Epithelial cell of proximal tubule (primary cell): ENCODE results near the gene TSPYL4. TPM values are rescaled to one million over a fixed set of nuclear protein-coding genes. Genes with fewer than 3 reads are reported as not detected.
"Not testable (repeated sequence)": the region's sequence is repeated elsewhere in the genome, so short reads cannot be mapped to it uniquely, and the experiment has no call there.

Experiments used
- DNase-seq: peaks from one replicate; pipeline ENCODE4 v3.0.0-alpha.2; 2011; ENCODE audit warnings: low read depth
- H3K4me3 ChIP-seq: 2 replicates; pipeline ENCODE4 v1.5.1; 2011; ENCODE audit warnings: low read depth, mild to moderate bottlenecking, low read length
- total RNA-seq: library from RNA; depleted of rRNA; stranded (reverse); fragments of >200 nt; gene quantifications from 2 replicates; pipeline ENCODE4 v1.2.3, GENCODE V29; 2015
- TF ChIP-seq, protein P1 (sequence below): conservative IDR thresholded peaks from 2 replicates; pipeline ENCODE4 v1.5.1; 2012; ENCODE audit warnings: low read depth, mild to moderate bottlenecking, low read length

TSPYL4 gene
- total RNA-seq, 1 donor from 2014 or later: 8.5 TPM

DNA sequence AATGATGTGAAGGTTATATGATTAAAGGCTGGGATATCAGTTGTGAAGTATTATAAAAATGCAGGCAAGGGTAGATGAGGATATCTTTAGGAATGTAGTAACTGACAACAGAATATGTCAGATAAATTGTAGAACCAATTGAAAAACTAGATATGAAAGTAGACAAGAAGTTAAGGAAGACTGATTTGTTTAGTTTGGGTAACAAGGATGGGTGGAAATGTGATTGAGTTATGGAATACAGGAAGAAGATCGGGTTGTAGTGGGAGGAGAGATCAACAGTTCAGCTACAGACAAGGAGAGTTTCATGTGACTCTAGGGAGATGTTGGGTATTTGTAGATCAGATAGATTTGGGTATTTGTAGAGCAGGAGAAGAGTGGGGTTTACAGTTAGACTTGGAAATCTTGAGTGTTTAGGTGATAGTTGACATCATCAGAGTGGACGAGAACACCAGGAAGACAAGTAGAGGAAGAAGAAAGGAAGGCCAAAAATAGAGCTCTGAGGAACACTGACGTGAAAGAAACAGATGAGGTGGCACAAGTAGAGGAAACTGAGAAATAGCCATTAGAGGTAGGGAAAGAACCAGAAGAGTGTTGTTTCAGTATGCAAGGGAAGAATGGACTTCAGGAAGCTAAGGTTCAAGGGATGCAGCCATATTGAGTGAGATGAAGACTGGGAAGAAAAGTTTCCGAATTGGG, 38.0 kb upstream of the TSPYL4 start:
- TF ChIP-seq, protein P1, sequence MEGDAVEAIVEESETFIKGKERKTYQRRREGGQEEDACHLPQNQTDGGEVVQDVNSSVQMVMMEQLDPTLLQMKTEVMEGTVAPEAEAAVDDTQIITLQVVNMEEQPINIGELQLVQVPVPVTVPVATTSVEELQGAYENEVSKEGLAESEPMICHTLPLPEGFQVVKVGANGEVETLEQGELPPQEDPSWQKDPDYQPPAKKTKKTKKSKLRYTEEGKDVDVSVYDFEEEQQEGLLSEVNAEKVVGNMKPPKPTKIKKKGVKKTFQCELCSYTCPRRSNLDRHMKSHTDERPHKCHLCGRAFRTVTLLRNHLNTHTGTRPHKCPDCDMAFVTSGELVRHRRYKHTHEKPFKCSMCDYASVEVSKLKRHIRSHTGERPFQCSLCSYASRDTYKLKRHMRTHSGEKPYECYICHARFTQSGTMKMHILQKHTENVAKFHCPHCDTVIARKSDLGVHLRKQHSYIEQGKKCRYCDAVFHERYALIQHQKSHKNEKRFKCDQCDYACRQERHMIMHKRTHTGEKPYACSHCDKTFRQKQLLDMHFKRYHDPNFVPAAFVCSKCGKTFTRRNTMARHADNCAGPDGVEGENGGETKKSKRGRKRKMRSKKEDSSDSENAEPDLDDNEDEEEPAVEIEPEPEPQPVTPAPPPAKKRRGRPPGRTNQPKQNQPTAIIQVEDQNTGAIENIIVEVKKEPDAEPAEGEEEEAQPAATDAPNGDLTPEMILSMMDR: no peak
- DNase-seq: no peak
- no peak overlapping the region for H3K4me3 ChIP-seq

DNA sequence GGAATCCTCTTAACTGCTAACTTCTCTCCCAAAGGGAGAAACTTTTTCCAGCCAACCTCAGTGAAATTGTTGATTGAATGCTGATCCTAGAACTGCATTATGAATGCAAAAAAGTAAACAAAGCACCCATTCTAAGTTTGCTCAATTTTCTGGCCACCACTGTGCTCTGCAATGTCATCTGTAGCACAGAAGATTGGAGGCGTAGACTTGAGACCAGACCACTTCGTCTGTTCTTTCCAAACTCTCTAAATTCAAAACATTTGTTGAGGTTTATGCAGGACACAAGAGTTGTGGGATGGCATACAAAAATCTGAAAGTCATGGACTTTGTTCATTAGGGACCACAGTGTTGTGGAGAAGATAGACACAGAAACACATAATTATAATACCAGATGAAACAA, 36.9 kb upstream of the TSPYL4 start:
- DNase-seq: no peak
- no peak overlapping the region for H3K4me3 ChIP-seq
- TF ChIP-seq, protein P1: no peak

DNA sequence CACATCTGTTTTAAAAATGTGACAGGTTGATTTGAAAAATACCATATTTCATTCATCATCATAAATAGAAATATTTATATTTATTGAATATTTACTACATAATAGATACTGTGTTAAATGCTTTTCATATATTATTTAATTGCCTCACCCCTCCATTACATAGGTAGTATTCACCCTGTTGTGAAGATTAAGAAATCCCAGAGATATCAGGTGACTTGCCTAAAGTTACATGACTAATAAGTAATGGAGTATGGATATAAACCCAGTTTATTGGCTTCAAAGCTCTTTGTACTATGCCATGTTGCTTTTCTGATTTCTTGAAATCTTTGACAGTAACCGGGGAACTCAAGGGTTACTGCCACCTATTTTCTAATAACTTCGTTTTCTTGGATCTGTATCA, 36.0 kb upstream of the TSPYL4 start:
- no peak for DNase-seq
- H3K4me3 ChIP-seq: no peak overlapping the region
- TF ChIP-seq, protein P1: no peak

DNA sequence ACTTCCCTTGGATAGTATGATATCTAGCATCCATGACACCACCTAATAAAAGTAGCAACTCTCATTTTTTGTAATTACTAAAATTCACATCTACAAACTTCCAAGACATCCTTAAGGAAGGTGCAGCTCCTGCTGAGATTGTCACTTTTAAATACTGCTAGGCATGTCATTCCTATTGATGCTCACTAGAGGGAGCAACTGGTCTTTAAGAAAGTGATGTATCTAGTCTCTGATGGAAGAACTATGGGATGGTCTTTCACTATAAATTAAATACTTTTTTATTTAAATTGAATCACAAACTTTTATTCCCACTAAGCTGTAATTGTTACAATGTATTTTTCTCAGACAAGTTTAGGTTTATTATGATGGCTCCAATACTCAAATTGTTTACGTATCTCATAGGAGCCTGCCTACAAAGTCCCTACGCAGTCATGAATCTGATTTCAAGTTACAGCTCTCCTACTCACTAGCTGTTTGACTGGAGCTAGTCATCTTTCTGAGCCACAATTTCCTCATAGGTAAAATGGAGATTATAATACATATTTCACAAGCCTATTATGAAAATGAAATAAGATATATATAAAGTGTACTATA, 33.9 kb upstream of the TSPYL4 start:
- TF ChIP-seq, protein P1: peak; percentile 90
- no peak for DNase-seq
- H3K4me3 ChIP-seq: no peak overlapping the region

DNA sequence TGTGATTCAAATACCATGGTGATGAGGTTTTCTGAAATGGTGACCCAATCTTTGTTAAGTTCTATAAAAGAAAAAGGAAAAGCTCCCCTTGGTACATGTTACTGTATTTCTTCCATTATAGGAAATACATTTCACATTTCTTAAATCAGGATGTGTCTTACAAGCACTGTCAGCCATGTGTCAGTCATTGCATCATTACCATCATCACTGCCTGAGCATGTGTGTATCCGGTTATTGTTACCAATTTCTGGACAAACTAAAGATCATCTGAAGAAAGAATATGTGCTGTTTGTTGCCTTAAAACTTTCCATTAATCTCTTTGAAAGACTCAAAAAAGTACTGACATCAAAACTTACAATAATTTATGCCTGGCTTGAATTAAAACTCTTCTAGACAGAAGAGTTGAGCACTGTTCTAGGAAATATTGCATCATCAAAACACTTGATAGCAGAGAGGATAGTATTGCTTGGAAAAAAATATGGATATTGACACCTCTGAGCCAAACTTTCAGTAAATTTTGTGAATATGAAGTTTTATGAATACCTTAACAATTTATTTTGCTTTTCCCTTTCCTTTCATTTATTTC, 33.0 kb upstream of the TSPYL4 start:
- TF ChIP-seq, protein P1: no peak
- no peak for DNase-seq

DNA sequence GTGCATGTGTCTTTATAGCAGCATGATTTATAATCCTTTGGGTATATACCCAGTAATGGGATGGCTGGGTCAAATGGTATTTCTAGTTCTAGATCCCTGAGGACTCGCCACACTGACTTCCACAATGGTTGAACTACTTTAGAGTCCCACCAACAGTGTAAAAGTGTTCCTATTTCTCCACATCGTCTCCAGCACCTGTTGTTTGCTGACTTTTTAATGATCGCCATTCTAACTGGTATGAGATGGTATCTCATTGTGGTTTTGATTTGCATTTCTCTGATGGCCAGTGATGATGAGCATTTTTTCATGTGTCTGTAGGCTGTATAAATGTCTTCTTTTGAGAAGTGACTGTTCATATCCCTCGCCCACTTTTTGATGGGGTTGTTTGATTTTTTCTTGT, 31.1 kb upstream of the TSPYL4 start:
- not testable (repeated sequence) for DNase-seq, H3K4me3 ChIP-seq

More for the DNA sequence above, 33.0 kb upstream of the TSPYL4 start:
- H3K4me3 ChIP-seq: no peak overlapping the region

DNA sequence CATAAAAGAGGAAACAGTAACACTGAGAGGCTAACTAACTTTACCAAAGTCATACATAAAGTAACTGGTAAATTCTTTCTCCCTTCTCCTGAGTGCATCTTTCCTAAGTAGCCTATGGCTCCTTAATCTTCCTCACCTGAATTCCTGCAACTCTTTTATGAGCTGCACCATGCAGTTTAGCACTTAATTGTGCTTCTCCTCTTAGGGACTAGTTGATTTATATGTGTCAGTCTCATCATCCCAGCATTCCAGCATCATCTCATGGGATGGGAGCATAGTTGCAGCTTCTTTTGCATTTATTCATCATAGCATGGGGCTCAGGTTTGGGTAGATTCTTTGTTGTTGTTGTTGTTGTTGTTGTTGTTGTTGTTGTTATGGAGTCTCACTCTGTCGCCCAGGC, 29.3 kb upstream of the TSPYL4 start:
- TF ChIP-seq, protein P1: no peak
- H3K4me3 ChIP-seq: no peak overlapping the region
- DNase-seq: no peak
